SIG-M5 treated with dmso at 0.1 percent for 504 hours (cell line): Measurements from ENCODE around the gene NEURL1B.

Source experiments
- DNase-seq: peaks from one replicate; lab custom pipeline; 2025; ENCODE audit not compliant: unreplicated experiment; lab: John Stamatoyannopoulos, UW

Gene NEURL1B

DNA sequence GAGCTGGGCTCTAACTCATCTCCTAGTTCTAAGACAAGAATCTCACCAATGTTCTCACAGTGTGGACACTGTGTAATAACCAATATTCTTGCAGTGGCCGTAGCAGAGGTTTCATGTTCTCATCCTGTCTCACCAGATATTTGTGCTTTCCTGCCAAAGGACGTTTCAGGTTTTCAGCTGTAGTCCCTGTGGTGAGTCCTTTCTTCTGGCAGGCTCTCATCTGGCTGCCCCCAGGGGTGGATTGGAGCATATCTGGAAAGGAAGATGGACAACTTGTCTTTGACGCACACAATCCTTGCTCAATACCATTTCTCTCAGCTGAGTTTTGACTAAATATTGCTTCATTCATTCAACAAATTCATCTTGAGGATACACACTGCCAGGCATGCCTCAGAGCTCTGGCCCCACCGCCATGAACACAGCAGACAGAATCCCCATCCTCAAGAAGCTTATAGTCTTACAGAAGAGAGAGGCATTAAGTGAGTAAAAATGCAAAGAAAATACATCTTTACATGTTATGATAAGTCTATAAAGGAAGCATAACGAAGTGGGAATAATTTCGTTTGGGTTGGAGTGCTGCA is 33.8 kb upstream of the NEURL1B start:
- no peak for DNase-seq

DNA sequence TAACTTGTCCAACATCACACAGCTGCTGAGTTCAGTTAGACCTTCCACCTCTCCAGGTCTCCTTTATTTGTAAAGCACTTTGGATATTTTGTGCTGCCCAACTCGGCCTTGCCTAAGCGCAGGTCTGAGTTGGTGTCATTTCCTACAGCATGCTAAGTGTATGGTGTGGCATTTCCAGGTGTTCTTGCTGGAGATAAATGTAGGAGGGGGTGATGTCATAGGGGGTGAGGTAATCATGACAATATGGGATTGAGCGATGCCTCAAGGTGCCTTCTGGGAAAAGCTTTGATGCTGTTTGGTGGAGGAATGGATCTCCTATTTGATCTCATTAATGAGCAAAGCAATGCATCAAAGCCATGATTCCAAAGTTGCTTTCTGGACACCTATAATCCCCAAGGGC is 32.3 kb upstream of the NEURL1B start:
- no peak for DNase-seq

DNA sequence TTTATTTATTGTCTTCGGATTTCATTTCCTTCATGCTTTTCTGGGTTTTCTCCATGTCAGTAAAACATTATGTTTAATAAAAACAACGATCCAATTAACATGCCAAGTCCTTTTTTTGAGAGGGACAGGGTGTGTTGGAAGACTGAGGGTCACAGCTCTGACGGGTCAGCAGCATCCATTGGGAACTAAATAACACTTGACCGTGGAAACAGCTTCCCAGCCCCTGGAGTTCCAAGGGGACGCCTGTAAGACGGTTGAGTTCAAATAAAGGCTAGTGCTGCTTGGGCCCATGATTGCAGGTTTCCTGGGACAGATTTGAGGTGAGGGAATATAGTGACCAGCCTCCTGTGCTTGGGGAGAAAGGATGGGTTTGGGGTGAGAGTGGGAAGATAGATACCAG is 30.4 kb upstream of the NEURL1B start:
- no peak for DNase-seq

DNA sequence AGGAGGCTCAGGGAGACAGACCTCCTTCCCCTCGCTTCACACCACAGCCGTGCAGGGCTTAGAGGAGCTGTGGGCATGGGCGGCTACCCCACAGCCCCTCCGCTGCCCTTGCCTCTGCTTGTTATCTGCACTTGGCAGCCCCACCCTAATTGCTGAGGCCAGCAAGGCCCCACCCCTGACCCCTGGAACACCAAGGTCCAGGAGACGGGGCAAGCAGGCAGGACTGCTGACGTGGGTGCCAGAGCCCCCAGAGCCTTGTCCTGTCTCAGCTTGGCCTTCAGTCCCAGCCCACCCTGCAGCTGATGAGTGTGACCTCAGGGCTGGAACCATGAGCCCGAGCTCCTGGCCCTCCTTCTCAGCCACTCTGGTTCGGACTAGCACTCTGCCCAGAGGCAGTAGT is 29.1 kb upstream of the NEURL1B start:
- no peak for DNase-seq

DNA sequence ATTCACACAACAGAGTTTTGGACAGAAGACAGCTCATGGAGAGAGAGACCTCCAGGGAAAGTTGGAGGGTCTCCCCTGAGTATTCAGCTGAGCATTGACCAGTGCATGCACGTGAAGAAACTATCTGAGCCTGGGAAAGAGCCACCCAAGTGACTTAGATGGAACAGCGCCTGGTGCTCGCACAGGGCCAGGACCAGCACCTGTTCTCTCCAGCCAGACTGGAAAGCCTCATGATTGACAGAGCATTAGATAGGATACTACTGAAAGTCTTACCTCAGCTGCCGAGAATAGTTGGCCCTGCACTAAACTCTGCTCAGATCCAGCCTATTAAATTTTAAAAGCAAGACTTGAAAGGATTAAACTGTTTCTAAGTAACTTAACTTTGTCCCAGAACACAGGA is 28.3 kb upstream of the NEURL1B start:
- no peak for DNase-seq

DNA sequence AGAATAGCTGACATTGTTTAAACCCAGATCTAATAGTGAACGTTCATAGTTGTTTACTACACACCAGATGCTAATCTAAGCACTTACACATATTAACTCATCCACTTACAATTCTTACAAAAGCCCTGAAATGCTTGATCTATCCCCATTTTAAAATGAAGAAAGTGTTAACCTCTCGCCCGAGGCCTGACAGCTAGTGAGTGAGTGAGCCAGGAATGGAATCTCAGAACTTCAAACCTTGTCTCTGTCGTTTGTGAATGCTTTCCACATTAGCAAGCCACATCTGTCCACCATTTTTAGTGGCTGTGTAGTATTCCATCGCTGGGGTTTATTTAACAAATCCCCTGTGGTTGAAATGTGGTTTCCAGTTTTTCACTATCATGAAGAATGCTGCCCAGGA is 24.9 kb upstream of the NEURL1B start:
- no peak for DNase-seq

DNA sequence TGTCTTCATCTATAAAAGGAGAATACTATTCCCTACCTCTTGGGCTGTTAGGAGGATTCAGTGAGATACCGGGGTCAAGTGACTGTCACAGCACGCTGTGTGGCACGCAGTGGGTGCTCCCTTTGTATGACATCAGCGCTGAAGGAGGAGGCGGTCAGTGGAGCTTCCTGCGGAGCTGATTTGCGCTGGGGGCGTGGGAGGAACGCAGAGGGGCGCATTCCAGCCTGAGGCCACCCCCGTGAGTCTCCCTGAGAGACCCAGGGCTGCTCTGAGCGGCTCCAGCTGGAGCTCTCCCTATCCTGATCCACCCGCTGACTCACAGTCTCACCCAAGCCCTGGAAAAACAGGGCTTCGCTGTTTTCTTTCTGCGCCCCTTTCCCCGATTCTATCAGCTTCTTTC is 24.3 kb upstream of the NEURL1B start:
- no peak for DNase-seq

DNA sequence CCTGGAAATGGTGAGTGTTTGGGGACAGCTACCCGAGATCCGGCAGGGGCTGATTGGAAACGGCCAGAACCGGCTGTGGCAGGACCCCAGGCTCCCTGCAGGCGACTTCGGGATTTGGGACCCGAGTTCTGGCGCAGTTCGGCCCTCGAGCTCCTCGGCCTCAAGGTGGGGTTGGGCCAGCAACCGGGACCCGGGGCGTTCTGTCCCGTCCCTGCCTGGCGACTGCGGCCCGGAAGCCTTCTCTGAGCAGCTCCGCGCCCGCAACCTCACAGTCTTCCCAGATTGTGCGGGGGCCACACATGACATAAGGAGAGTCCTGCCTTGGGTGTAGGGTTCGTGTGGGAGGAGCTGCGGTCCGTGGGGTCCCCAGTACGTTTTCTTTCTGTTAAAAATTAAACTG is 23.2 kb upstream of the NEURL1B start:
- no peak for DNase-seq

DNA sequence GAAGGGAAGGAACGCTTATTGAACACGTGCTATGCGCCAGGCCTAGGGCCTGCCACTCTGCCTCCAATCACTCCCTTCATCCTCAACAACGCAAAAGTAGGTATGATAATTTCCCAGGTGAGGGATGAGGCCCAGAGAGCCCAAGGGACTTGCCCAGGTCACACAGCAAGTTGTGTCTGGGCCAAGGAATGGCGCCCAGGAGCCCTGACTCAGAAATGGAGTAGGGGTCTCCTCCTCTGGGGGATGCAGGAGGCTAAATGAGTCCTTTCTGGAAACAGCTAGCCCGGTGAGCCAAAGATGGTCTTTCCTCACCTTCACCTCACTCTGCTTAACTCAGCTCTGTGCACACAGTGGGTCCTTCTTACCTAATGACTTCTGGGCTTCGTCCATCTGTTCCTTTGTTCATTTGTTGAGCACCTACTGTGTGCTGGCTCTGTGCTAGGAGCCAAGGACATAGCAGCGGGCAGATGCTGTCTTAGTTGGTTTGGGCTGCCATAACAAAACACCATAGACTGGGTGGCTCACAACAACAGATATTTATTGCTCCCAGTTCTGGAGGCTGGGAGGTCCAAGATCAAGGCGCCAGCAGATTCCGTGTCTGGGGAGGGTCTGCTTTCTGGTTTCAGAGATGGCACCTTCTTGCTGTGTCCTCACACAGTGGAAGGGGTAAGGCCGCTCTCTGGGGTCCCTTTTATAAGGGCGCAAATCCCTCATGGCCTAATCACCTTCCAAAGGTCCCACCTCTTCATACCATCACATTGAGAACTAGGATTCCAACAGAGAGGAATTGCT is 22.3 kb upstream of the NEURL1B start:
- DNase-seq, result no peak

DNA sequence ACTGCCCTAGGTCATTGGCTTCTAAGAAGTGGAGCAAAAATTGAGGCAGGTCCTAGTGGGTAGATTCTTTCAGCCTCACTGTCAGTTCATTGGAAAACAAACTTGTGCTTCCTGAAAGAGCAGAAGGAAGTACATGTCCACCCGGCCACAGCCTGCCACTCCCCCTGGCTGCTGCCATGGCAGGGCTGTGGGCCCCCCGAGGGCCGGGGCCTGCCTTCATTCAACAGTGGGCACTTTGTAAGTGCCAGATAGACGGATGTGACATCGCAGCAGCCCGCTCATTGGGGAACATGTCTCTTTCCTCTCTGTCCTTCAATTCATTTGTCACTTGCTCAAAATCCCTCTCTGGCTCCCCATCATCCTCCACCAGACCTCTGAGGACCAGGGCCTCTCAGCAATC is 20.6 kb upstream of the NEURL1B start:
- DNase-seq, result no peak

DNA sequence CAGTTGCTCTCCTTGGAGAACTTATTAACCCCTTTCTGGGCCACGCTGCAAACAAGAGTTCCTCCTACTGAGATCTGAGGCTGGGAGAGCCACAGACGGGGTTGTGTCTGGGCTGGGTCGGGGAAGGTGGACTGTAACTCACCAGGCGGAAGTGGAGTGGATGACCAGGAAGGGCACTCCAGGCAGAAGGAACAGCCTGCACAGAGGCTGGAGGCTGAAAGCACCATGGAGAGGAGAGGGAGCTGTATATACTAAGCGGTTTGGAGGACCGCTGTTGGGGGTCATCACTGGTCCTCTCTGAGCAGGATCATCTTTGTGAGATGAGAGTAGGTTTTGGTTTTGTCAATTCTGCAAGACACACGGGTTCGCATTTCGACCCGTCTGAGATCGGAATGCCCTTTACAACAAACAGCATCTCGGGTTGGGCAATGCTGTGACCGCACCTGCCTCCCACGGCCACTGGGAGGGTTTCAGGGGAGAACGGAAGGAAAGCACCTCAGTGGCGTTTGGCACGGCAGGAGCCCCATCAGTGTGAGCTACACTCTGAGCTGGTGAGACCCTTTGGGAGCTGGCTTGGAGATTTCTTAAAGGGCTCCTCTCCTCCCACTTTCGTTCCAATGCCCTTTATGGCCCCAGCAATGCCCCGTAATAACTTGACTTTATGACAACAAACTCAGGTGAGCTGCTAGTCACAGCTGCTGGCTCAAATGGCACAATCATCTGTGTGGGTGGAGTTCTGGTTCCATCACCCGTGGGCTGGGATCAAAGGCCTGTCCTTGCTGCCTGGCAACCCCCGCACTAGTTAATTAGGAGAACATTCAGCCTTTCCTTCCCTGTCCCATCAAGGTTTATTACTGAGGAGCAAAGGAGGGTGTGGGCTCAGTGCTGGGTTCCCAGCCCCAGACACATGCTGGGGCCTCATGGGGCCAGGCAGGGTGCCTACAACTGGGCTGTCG is 18.7 kb upstream of the NEURL1B start:
- DNase-seq, result no peak

DNA sequence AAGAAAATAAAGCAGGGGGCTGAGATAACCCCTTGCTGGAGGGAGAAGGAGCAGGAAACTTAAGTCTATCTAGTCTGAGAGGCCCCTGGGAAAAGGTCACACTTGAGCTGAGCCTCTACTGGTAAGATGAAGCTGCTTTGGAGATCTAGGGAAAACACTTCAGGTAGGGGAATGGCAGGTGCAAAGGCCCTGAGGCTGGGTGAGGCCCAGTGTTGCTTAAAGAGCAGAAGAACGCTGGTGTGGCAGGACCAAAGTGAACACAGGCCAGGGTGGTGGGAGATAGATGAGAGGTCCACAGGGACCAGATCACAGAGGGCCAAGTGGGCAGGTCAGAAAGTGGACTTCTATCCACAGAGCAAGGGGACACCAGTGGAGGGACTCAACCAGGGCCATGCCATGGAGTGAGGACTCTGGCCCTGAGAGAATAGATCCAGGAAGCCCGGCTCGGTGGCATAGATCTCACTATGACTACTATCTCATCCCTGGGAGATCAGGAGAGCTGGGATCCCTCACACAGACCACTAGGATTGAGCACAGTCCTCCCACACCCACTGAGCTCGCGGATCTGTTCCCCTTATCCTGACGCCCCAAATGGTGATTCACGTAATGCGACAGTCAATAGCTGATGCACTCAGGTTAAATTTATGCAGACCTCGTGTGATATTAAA is 17.6 kb upstream of the NEURL1B start:
- DNase-seq, result no peak

DNA sequence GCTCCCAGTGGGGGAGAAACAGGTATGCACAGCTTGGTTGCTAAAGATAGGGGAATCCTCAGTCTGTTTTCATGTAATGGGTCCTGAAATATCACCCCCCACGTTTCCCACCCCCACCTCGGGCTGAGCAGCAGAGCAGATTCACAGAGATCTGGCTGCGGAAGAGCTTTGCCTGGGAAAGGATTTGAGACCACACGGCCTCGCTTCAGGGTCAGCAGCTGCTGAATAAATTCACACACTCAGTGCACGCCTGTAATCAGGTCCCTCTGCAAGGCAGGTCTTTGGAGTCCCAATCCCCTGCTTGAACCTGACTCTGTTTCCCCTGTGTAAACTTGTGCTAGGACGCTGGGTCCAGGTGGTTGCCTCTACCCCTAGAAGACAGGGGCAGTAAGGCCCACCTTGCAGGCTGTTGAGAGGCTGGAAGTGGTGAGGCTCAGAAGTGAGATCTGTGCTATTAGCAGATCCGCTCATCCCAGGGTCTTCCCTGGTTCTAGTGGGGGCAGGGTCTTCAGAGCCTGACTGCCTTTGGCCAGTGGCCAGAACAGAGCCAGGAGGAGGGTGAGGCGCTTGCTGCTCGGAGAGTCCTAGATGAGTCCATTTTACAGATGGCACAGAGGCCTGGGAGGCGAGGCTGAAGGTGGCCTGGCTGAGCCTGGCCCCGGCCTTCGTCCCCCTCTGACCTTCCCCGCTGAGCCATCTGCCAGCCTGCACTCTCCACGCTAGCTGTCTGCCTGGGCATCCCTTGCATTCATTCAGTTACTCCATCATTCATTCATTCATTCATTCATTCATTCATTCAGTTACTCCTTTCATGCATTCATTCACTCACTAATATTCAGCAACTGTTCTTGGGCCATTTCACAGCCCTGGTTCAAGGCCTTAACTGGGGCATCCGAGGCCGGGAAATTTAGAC is 16.7 kb upstream of the NEURL1B start:
- DNase-seq, result no peak

DNA sequence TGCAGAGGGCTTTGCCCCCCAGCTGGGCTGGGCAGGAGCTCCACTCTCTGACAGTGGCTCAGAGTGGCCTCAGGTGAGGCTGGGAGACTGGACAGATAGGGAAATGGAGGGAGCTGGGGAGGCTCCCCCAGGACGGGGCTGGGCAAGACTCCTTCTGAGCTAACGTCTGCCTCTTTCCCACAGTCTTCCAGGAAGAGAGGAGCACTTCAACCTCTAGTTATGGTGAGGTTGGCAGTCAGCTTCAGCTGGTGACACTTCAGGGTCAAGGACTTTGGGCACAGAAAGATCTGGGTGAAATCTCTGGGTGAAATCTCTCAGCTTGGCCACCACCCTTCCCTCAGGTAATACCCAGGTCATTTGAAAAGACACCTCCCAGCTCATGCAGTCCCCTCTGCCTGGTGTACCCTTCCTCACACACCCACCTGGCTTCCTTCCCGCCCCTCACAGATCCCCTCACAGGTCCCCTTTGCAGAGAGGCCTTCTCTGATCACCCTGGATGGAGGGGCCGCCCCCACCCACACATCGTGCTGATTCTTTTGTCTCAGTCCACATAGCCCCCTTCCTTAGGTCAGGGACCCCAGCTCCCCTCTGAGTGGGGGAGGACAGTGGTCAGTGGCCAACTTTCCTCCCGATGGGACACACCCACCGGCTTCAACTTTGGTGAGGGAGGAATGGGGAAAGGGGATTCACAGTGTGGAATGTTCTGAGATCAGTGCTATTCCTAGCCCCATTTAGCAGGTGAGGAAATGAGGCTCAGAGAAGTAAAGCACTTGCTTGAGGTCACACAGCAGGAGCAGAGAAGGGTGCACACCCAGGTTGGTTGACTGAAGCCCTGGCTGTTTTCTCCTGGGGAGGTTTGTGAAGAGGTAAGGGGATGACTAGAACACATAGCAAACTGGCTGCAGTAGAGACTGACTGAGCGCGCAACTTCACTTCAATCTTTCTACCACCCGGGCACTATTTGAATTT is 15.8 kb upstream of the NEURL1B start:
- no peak for DNase-seq

DNA sequence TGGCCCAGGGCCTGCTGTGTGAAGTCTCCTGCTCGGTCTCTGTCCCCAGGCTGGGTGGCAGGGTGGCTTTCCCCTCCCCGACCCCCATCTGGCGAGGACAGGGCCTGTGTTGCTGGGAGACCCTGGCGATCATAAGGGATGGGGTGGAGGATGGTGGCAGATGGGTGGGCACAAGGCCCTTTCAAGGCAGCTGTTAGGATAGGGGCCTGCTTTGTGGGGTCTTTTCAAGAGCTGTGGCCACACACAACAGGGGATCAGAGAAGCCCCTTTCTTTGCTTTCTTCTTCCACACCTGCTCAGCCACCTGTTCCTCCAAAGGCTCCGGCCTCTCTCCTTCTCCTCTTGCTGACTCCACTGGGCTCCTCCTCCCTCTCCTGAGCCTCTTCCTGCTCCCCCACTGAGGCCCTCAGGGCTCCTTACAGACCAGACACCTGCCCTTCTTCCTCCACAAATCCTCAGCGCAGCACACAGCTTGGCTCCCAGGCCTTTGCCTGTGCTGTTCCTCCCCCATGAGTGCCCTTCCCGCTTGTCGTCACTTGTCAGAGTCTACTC is 15.0 kb upstream of the NEURL1B start:
- no peak for DNase-seq

DNA sequence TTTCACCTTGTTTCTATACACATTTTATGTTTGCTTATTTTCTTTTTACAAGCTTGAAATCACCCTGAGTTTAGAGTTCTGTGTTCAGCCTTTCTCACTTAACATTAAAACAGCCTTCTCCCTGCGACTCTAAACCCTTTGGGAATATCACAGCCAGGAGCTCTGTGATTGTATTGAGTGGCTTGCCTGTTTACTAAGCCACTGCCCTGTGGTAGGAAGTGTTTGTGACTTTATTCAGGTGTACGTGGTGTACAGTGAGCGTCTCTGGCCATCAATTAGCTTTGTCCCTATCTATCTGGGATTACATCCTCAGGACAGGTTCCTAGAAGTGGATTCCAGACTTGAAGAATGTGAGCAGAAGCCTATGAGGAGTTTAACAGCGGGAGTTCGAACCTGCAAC is 11.0 kb upstream of the NEURL1B start:
- no peak for DNase-seq

DNA sequence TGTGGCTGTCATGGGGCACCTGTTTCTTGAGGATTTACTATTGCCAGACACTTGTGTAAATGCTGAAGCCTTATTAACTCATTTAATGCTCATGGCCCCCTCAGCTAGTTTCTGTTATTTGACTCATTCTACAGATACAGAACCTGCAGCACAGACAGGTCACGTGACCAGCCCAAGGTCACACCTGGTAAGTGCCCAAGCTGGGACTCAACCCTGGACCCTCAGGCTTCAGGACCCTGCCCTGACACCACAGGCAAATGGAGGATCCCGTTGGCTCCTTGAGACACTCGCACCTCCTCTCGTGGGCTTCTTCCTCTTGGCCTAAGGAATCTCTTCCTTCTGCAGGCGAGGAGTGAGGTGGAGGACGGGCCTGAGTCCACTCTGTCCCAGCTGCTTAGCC is 10.6 kb upstream of the NEURL1B start:
- DNase-seq, result no peak

DNA sequence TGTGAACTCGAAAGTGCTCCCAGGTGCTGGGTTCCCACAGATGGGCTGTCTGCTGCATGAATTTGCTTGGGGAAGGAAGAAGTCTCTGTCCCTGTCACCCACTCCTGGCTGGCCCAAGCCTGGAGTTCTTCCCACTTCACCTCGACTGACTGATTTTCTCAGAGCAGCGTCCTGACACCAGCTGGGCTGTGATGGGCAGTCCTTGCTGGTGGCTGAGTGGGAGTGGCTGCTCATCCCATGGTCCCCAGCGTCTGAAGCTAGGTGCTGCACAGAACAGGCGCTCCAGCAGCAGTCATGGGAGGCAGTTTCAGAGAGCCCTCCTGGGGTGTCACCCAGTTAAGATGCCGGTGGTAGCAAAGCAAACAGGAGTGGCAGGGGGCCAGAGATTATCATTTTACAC is 10.1 kb upstream of the NEURL1B start:
- DNase-seq, result no peak
